Measurements from ENCODE around the gene ACOT11. TPM values are rescaled to one million over a fixed set of nuclear protein-coding genes. Genes with fewer than 3 reads are reported as not detected.

ACOT11 gene
- total and polyA plus RNA-seq, 3 donors from 2014 or later = 4.9 to 33.8 (median 19.1) TPM

GRCh38 chr1:54640361-54640760, 92.3 kb downstream of the ACOT11 start:
- DNase-seq = no peak
- no peaks in the 10 kb centered on the region for H3K36me3 ChIP-seq (ENCODE audit: low read depth, missing control alignments)
- 63 to 67% methylated on average over 4 of the region's 4 CpGs for whole genome bisulfite sequencing, 2 donors
- H3K4me1 ChIP-seq = no peaks in the 10 kb centered on the region
- H3K27ac ChIP-seq = no peak overlapping the region
- intact Hi-C loops (cut with DNase I; ENCODE audit: low total_unique reads) = no loop called here
- no peaks in the 10 kb centered on the region for H3K27me3 ChIP-seq
- H3K4me3 ChIP-seq = no peak overlapping the region
- TF ChIP-seq CTCF (IDR thresholded peaks at IDR 0.05) (no peak), POLR2A (IDR thresholded peaks at IDR 0.05) (no peak)
- H3K9me3 ChIP-seq = no peaks in the 10 kb centered on the region

GRCh38 chr1:54640863-54641836, 93.1 kb downstream of the ACOT11 start, which contains the start of gene MROH7:
TSS of gene MROH7 (plus strand) at chr1:54641786. CDS start at chr1:54652927, 11,141 bp downstream.
- H3K27me3 ChIP-seq = no peaks in the 10 kb centered on the region
- TF ChIP-seq POLR2A (IDR thresholded peaks at IDR 0.05) (no peak), CTCF (IDR thresholded peaks at IDR 0.05) (no peak)
- H3K27ac ChIP-seq = no peak within 1 kb of the TSS
- no peak for DNase-seq
- WGBS, 2 donors = 70 to 72% methylated on average over 7 to 8 of the region's 8 CpGs
- H3K36me3 ChIP-seq (ENCODE audit: low read depth, missing control alignments) = no peaks in the 10 kb centered on the region
- no peak within 1 kb of the TSS for H3K4me3 ChIP-seq
- no peaks in the 10 kb centered on the region for H3K9me3 ChIP-seq
- H3K4me1 ChIP-seq = no peaks in the 10 kb centered on the region
- intact Hi-C loops (cut with DNase I; ENCODE audit: low total_unique reads) = no loop called here

- Histone ChIP-seq H3K27ac (no peak overlapping the region), H3K9me3 (no peaks in the 10 kb centered on the region), H3K4me1 (no peaks in the 10 kb centered on the region), H3K4me3 (no peak overlapping the region), H3K27me3 (no peaks in the 10 kb centered on the region), H3K36me3 (ENCODE audit: low read depth, missing control alignments) (no peaks in the 10 kb centered on the region)
- TF ChIP-seq CTCF (IDR thresholded peaks at IDR 0.05) (no peak), POLR2A (IDR thresholded peaks at IDR 0.05) (no peak)
- intact Hi-C loops (cut with DNase I; ENCODE audit: low total_unique reads) = no loop called here
- no peak for DNase-seq
Measured at GRCh38 chr1:54643736-54644135, 95.7 kb downstream of the ACOT11 start.

GRCh38 chr1:54645806-54646676, 98.0 kb downstream of the ACOT11 start:
- Histone ChIP-seq H3K9me3 (no peaks in the 10 kb centered on the region), H3K36me3 (ENCODE audit: low read depth, missing control alignments) (no peaks in the 10 kb centered on the region), H3K27me3 (no peaks in the 10 kb centered on the region), H3K27ac (no peak overlapping the region), H3K4me3 (no peak overlapping the region), H3K4me1 (no peaks in the 10 kb centered on the region)
- DNase-seq = no peak
- WGBS, 2 donors = 70 to 71% methylated on average over 7 of the region's 7 CpGs
- no peak for TF ChIP-seq CTCF (IDR thresholded peaks at IDR 0.05)
- TF ChIP-seq POLR2A (IDR thresholded peaks at IDR 0.05) = no peak
- intact Hi-C loops (cut with DNase I; ENCODE audit: low total_unique reads) = no loop called here
